Psoas muscle (tissue), 8 donors: ENCODE measurements around the gene CIDEB. TPM values are rescaled to one million over a fixed set of nuclear protein-coding genes. Genes with fewer than 3 reads are reported as not detected.

Experiments used
- ATAC-seq, 4 donors: fragments of 200-7000 bp; cut with Tn5 transposase; one replicate each; pipeline ENCODE4 v1.9.1; 2020; ENCODE audit warnings: moderate library complexity in 3 of 4, mild to moderate bottlenecking in 2 of 4
- DNase-seq, 2 donors: peaks; one replicate each; pipeline ENCODE4 v3.0.0-alpha.2; 2020
- H3K27ac ChIP-seq: fragments of 200-600 bp; one replicate; pipeline ENCODE4 v1.8.0; 2022
- H3K27me3 ChIP-seq, 3 donors: fragments of 200-600 bp in 1 of 3; one replicate each; pipeline versions ENCODE4 v1.6.1 to v1.8.0; 2013 to 2022; ENCODE audit warnings: low read length in 2 of 3, mild to moderate bottlenecking in 2 of 3, moderate library complexity in 1 of 3; ENCODE audit not compliant: insufficient read depth in 3 of 3
- H3K36me3 ChIP-seq, 2 donors: fragments of 200-600 bp in 1 of 2; one replicate each; pipeline versions ENCODE4 v1.6.1 to v1.8.0; 2013 to 2022; ENCODE audit warnings: low read depth in 1 of 2, mild to moderate bottlenecking in 1 of 2, moderate library complexity in 1 of 2; ENCODE audit not compliant: insufficient read depth in 1 of 2
- H3K4me1 ChIP-seq: fragments of 200-600 bp; one replicate; pipeline ENCODE4 v1.8.0; 2022
- H3K4me3 ChIP-seq: fragments of 200-600 bp; one replicate; pipeline ENCODE4 v1.8.0; 2022; ENCODE audit warnings: mild to moderate bottlenecking
- H3K9me3 ChIP-seq: fragments of 200-600 bp; one replicate; pipeline ENCODE4 v1.8.0; 2022
- WGBS, 3 donors: extraction: QIAGEN DNeasy Blood & Tissue Kit; methylation state at CpG; one replicate each; pipeline versions ENCODE4 v1.1.6 to v1.1.7; 2013; 5-methylcytosine and 5-hydroxymethylcytosine counted together
- intact Hi-C, 2 donors: fragments of 100-400 bp; cut with DNase I; formaldehyde crosslinking; loops; one replicate each; pipeline versions ENCODE4 v1.11.0 to v1.14.2; 2022
- polyA plus RNA-seq, 3 donors: library from polyadenylated mRNA; stranded (reverse); fragments of 200-250 nt; gene quantifications; one replicate each; pipeline ENCODE4 v1.2.3, GENCODE V29; 2013
- total RNA-seq, 4 donors: library from RNA; stranded (reverse); fragmentation: NEBNext Ultra II Directional in 2 of 4; extraction: Animal tissue kit (Norgen Biotek cat#: 25700) in 2 of 4; gene quantifications; one replicate each; pipeline versions ENCODE4 v1.2.1 to v1.2.4, GENCODE V29; 2021 to 2023
- TF ChIP-seq, protein P1 (sequence below): fragments of 200-600 bp; IDR thresholded peaks from one replicate; pipeline ENCODE4 v1.8.0; 2022; ENCODE audit warnings: antibody characterized with exemption
- donor health status: healthy with polysubstance abuse.
- donor health status: DM: no; HTN: no; CAD: no; lungs with moderate emphysema.
- donor health status: Bipolar disorder and iron deficiency.
- donor health status: healthy.
- donor health status: DM: yes; HTN: yes; CAD: no.
- donor health status: DM: no; HTN: no; CAD: no.
- donor health status: DM: no; HTN: no; CAD: no.
- donor health status: DM: yes; HTN: yes; CAD: no.

CIDEB gene
- total and polyA plus RNA-seq, 7 donors: 0.95 to 2.5 (median 1.7) TPM

GRCh38 chr14:24347134-24347533, 39.4 kb upstream of the CIDEB start:
- Histone ChIP-seq H3K4me1 (no peaks in the 10 kb centered on the region), H3K36me3 (no peaks in the 10 kb centered on the region), H3K27me3 (peaks cover 0 to 43% (median 0%) of the 10 kb centered on the region in 3 donors), H3K27ac (no peak overlapping the region), H3K9me3 (no peaks in the 10 kb centered on the region), H3K4me3 (no peak overlapping the region)
- DNase-seq (no peak), ATAC-seq (no peak)
- WGBS, 3 donors: 23 to 46% (median 43%) methylated on average over 1 of the region's 1 CpG
- TF ChIP-seq, protein P1, sequence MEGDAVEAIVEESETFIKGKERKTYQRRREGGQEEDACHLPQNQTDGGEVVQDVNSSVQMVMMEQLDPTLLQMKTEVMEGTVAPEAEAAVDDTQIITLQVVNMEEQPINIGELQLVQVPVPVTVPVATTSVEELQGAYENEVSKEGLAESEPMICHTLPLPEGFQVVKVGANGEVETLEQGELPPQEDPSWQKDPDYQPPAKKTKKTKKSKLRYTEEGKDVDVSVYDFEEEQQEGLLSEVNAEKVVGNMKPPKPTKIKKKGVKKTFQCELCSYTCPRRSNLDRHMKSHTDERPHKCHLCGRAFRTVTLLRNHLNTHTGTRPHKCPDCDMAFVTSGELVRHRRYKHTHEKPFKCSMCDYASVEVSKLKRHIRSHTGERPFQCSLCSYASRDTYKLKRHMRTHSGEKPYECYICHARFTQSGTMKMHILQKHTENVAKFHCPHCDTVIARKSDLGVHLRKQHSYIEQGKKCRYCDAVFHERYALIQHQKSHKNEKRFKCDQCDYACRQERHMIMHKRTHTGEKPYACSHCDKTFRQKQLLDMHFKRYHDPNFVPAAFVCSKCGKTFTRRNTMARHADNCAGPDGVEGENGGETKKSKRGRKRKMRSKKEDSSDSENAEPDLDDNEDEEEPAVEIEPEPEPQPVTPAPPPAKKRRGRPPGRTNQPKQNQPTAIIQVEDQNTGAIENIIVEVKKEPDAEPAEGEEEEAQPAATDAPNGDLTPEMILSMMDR: no peak
- intact Hi-C loops: no loop called here

DNA sequence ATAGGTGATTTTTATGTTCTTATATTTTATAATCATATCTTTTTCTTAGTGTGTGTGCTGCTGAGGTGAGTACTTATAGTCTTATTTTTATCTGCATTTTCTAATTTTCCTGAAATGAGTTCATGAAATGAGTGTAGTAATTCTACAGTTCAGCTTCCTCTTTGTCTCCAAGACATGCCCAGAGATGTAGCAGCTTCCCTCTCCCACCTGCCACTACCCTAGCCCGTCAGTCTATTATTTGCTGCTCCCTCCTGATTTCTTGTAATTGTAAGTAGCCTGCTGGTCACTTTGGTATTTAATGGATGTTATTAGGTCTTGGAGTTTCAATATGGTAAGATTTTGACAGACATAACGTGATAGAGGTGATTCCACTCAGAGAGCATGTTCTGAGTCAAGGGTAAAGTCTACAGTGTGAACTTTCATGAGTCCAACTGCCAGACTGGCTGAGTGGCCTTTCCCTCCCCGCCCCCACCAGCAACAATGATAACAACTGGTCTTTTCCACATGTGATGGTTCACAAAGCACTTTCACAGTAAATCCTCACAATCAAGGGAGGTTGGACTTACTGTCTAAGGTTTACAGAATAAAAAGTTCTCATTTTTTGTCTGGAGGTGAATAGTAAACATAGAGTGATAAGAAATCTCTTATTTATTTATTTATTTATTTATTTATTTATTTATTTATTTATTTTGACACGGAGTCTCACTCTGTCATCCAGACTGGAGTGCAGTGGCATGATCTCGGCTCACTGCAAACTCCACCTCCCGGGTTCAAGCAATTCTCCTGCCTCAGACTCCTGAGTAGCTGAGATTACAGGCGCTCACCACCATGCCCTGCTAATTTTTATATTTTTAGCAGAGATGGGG, 36.3 kb upstream of the CIDEB start:
- intact Hi-C loops: no loop called here
- 68 to 75% (median 71%) methylated on average over 7 of the region's 7 CpGs for WGBS, 3 donors
- no peak for ATAC-seq

GRCh38 chr14:24342889-24343288, 35.1 kb upstream of the CIDEB start:
- no peaks in the 10 kb centered on the region for H3K36me3 ChIP-seq
- intact Hi-C loops: no loop called here
- TF ChIP-seq, protein P1: no peak
- H3K4me1 ChIP-seq: no peaks in the 10 kb centered on the region
- no peak overlapping the region for H3K27ac ChIP-seq
- H3K27me3 ChIP-seq: peaks cover 0 to 45% (median 3%) of the 10 kb centered on the region in 3 donors
- WGBS, 3 donors: 96% methylated on average over 4 of the region's 4 CpGs
- no peaks in the 10 kb centered on the region for H3K9me3 ChIP-seq
- no peak for DNase-seq
- no peak for ATAC-seq
- no peak overlapping the region for H3K4me3 ChIP-seq

More for the DNA sequence above, 36.3 kb upstream of the CIDEB start:
- H3K27me3 ChIP-seq: peaks cover 0 to 44% (median 3%) of the 10 kb centered on the region in 3 donors
- no peaks in the 10 kb centered on the region for H3K9me3 ChIP-seq
- no peak for DNase-seq
- H3K27ac ChIP-seq: no peak overlapping the region
- TF ChIP-seq, protein P1: no peak
- no peak overlapping the region for H3K4me3 ChIP-seq
- no peaks in the 10 kb centered on the region for H3K4me1 ChIP-seq
- no peaks in the 10 kb centered on the region for H3K36me3 ChIP-seq

GRCh38 chr14:24340606-24341005, 32.8 kb upstream of the CIDEB start:
- WGBS, 3 donors: 89 to 100% (median 98%) methylated on average over 1 of the region's 1 CpG
- Histone ChIP-seq H3K36me3 (no peaks in the 10 kb centered on the region), H3K9me3 (no peaks in the 10 kb centered on the region), H3K27me3 (peaks cover 0 to 52% (median 5%) of the 10 kb centered on the region in 3 donors), H3K4me1 (no peaks in the 10 kb centered on the region), H3K4me3 (no peak overlapping the region), H3K27ac (no peak overlapping the region)
- TF ChIP-seq, protein P1: no peak
- DNase-seq (no peak), ATAC-seq (no peak)
- intact Hi-C loops: no loop called here
